Gastrocnemius medialis (tissue), 4 donors: ENCODE data around the gene TMED3. TPM values are rescaled to one million over a fixed set of nuclear protein-coding genes. Genes with fewer than 3 reads are reported as not detected.
A peak's percentile ranks its signal among the peaks of the same experiment; 100 is the strongest.

Experiments used
- ATAC-seq, 2 donors: fragments of 150-250 bp; one replicate each; pipeline ENCODE4 v1.9.1; 2016
- DNase-seq, 2 donors: peaks; one replicate each; pipeline ENCODE4 v3.0.0-alpha.2; 2019
- H3K27ac ChIP-seq, 4 donors: fragments of 200-600 bp; sonication (generic); 1 replicate in 1 of 4; 2 replicates in 3 of 4; pipeline ENCODE4 v1.5.1; 2016 to 2018; ENCODE audit warnings: mild to moderate bottlenecking in 2 of 4, moderate library complexity in 1 of 4
- H3K27me3 ChIP-seq, 3 donors: fragments of 200-600 bp; sonication (generic) in 2 of 3; 1 replicate in 1 of 3; 2 replicates in 2 of 3; pipeline versions ENCODE4 v1.5.1 to v1.6.0; 2016 to 2019; ENCODE audit warnings: mild to moderate bottlenecking in 1 of 3, moderate library complexity in 1 of 3
- H3K36me3 ChIP-seq, 2 donors: fragments of 200-600 bp; sonication (generic) in 1 of 2; one replicate each; pipeline ENCODE4 v1.5.1; 2017 to 2018
- H3K4me1 ChIP-seq, 2 donors: fragments of 200-600 bp; sonication (generic) in 1 of 2; one replicate each; pipeline ENCODE4 v1.5.1; 2016 to 2017; ENCODE audit warnings: mild to moderate bottlenecking in 2 of 2
- H3K4me3 ChIP-seq, 4 donors: fragments of 200-600 bp; sonication (generic) in 3 of 4; 1 replicate in 1 of 4; 2 replicates in 3 of 4; pipeline ENCODE4 v1.5.1; 2016 to 2019; ENCODE audit warnings: mild to moderate bottlenecking in 2 of 4
- H3K9me3 ChIP-seq, 3 donors: fragments of 200-600 bp; sonication (generic) in 2 of 3; 1 replicate in 1 of 3; 2 replicates in 2 of 3; pipeline ENCODE4 v1.5.1; 2016 to 2019
- CTCF ChIP-seq, 5 experiments: fragments of 450-650 bp in 3 of 5; fragments of 200-600 bp in 2 of 5; sonication (generic) in 2 of 5; IDR thresholded peaks in 4 of 5; conservative IDR thresholded peaks in 1 of 5; 1 replicate in 4 of 5; 2 replicates in 1 of 5; pipeline ENCODE4 v1.5.1; 2016 to 2019; ENCODE audit warnings: antibody characterized with exemption in 5 of 5, mild to moderate bottlenecking in 3 of 5, moderate library complexity in 3 of 5
- POLR2A ChIP-seq, 2 donors: fragments of 450-650 bp; IDR thresholded peaks; one replicate each; pipeline ENCODE4 v1.6.1; 2017; ENCODE audit warnings: antibody characterized with exemption in 2 of 2, mild to moderate bottlenecking in 2 of 2, moderate library complexity in 2 of 2
- in situ Hi-C, 4 donors: fragments of 200-750 bp; cut with MboI; loops; one replicate each; pipeline versions ENCODE4 v1.15.0 to v1.8.0; 2017; ENCODE audit warnings: low sequenced_read_pairs in 4 of 4
- intact Hi-C: fragments of 100-400 bp; cut with DNase I; formaldehyde crosslinking; loops from one replicate; pipeline ENCODE4 v1.15.1; 2023; ENCODE audit warnings: low total_unique reads
- total RNA-seq, 4 donors: library from RNA; depleted of rRNA; stranded (reverse); fragments of >200 nt; gene quantifications; one replicate each; pipeline versions ENCODE4 v1.1.0 to v1.2.3, GENCODE V29; 2016

Gene TMED3
- total RNA-seq, 4 donors from 2014 or later = 1.3 to 7.0 (median 5.4) TPM

- TF ChIP-seq CTCF (IDR thresholded peaks at IDR 0.05 in 4 of 5, conservative IDR thresholded peaks at IDR 0.05 in 1 of 5) (no peak), POLR2A (IDR thresholded peaks at IDR 0.05) (no peak)
- in situ Hi-C loops = no loop called here
- H3K27me3 ChIP-seq = peaks cover 18 to 33% (median 18%) of the 10 kb centered on the region in 3 donors
- peaks cover 7 to 12% of the 10 kb centered on the region in 2 donors for H3K4me1 ChIP-seq
- DNase-seq (no peak), ATAC-seq (no peak)
- intact Hi-C loops = no loop called here
- H3K36me3 ChIP-seq = no peaks in the 10 kb centered on the region
- no peaks in the 10 kb centered on the region for H3K9me3 ChIP-seq
- no peak overlapping the region for H3K4me3 ChIP-seq
- no peak overlapping the region for H3K27ac ChIP-seq
These were observed 2.0 kb upstream of the TMED3 start for GRCh38 chr15:79308874-79309273.

DNA sequence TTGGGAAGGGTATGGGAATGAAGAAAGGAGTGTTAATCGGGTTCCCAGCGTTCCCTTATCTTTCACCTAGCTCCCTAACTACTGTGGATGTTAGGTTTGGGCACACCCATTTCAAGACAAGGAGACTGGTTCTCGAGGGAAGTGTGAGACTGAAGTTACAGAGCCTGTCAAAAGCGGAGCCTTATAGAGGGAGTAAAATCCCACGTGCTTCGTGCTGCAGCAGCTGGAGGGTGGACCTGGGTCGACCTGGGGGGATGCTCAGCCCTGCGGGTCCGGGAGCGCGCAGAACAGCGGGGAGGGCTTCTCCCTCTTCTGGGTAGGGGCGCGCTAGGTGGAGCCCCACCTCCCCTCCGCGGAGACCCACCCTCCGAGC is 314 bp upstream of the TMED3 start:
- Histone ChIP-seq H3K27ac (no peak overlapping the region), H3K27me3 (peaks cover 13 to 33% (median 18%) of the 10 kb centered on the region in 3 donors), H3K9me3 (no peaks in the 10 kb centered on the region), H3K36me3 (no peaks in the 10 kb centered on the region), H3K4me1 (peaks cover 11 to 12% of the 10 kb centered on the region in 2 donors), H3K4me3 (peak overlapping the region; percentile 55 to 59 (median 58))
- DNase-seq (no peak), ATAC-seq (no peak)
- in situ Hi-C loops (no loop called here), intact Hi-C loops (no loop called here)
- TF ChIP-seq CTCF (IDR thresholded peaks at IDR 0.05 in 4 of 5, conservative IDR thresholded peaks at IDR 0.05 in 1 of 5) (no peak), POLR2A (IDR thresholded peaks at IDR 0.05) (no peak)

- H3K36me3 ChIP-seq = no peaks in the 10 kb centered on the region
- ATAC-seq = no peak
- H3K27me3 ChIP-seq = peaks cover 13 to 33% (median 18%) of the 10 kb centered on the region in 3 donors
- peaks cover 11 to 12% of the 10 kb centered on the region in 2 donors for H3K4me1 ChIP-seq
- TF ChIP-seq CTCF (IDR thresholded peaks at IDR 0.05 in 4 of 5, conservative IDR thresholded peaks at IDR 0.05 in 1 of 5) = no peak
- TF ChIP-seq POLR2A (IDR thresholded peaks at IDR 0.05) = no peak
- DNase-seq = no peak
- intact Hi-C loops = no loop called here
- H3K4me3 ChIP-seq = peak overlapping the region; percentile 55 to 59 (median 58)
- in situ Hi-C loops = no loop called here
- no peak overlapping the region for H3K27ac ChIP-seq
- no peaks in the 10 kb centered on the region for H3K9me3 ChIP-seq
These were observed 1.1 kb downstream of the TMED3 start for GRCh38 chr15:79311901-79312553.

- Histone ChIP-seq H3K36me3 (no peaks in the 10 kb centered on the region), H3K9me3 (no peaks in the 10 kb centered on the region), H3K27ac (no peak overlapping the region), H3K4me3 (no peak overlapping the region), H3K27me3 (peaks cover 13 to 33% (median 18%) of the 10 kb centered on the region in 3 donors), H3K4me1 (peaks cover 11 to 12% of the 10 kb centered on the region in 2 donors)
- no peak for DNase-seq
- no peak for TF ChIP-seq CTCF (IDR thresholded peaks at IDR 0.05 in 4 of 5, conservative IDR thresholded peaks at IDR 0.05 in 1 of 5)
- no peak for TF ChIP-seq POLR2A (IDR thresholded peaks at IDR 0.05)
- intact Hi-C loops (no loop called here), in situ Hi-C loops (no loop called here)
- ATAC-seq = no peak
These were observed 3.3 kb downstream of the TMED3 start for GRCh38 chr15:79314186-79314585.
